Common myeloid progenitor, CD34-positive (primary cell): ENCODE measurements around the gene CTXND1. TPM values are rescaled to one million over a fixed set of nuclear protein-coding genes. Genes with fewer than 3 reads are reported as not detected.
"Not testable (repeated sequence)": the region's sequence is repeated elsewhere in the genome, so short reads cannot be mapped to it uniquely, and the experiment has no call there.

Experiments
- CTCF ChIA-PET: fragments of 350-600 bp; sonication (Branson Sonifier 250); formaldehyde crosslinking; loops from one replicate; lab custom pipeline; 2021; ENCODE audit warnings: antibody characterized with exemption; lab: Charles Lee
- POLR2A ChIA-PET: fragments of 350-600 bp; sonication (Branson Sonifier 250); formaldehyde crosslinking; loops from one replicate; lab custom pipeline; 2021; ENCODE audit warnings: antibody characterized with exemption; lab: Charles Lee
- DNase-seq, 3 donors: peaks; one replicate each; pipeline versions ENCODE4 v3.0.0 to v3.0.0-alpha.2; 2013
- H3K27ac ChIP-seq, 2 experiments: 1 replicate in 1 of 2; 2 replicates in 1 of 2; pipeline ENCODE4 v1.7.0; 2013; ENCODE audit warnings: inconsistent platforms in 2 of 2, low read length in 2 of 2, mild to moderate bottlenecking in 2 of 2, low read depth in 1 of 2, moderate library complexity in 1 of 2; ENCODE audit not compliant: severe bottlenecking in 2 of 2, insufficient read depth in 1 of 2, poor library complexity in 1 of 2
- H3K27me3 ChIP-seq, 5 experiments: replicated peaks in 2 of 5; 1 replicate in 3 of 5; 2 replicates in 2 of 5; pipeline versions ENCODE4 v1.6.1 to v1.7.0; 2013; ENCODE audit warnings: low read length in 4 of 5, mild to moderate bottlenecking in 2 of 5, moderate library complexity in 2 of 5, inconsistent platforms in 1 of 5; ENCODE audit not compliant: insufficient read depth in 5 of 5, control insufficient read depth in 4 of 5
- H3K36me3 ChIP-seq, 4 experiments: 1 replicate in 2 of 4; 2 replicates in 2 of 4; pipeline versions ENCODE4 v1.6.1 to v1.7.0; 2013; ENCODE audit warnings: low read length in 3 of 4, control low read depth in 1 of 4, mild to moderate bottlenecking in 1 of 4; ENCODE audit not compliant: control insufficient read depth in 4 of 4, insufficient read depth in 4 of 4
- H3K4me1 ChIP-seq, 4 experiments: 1 replicate in 3 of 4; 2 replicates in 1 of 4; pipeline versions ENCODE4 v1.6.1 to v1.7.1; 2013; ENCODE audit warnings: low read length in 3 of 4, mild to moderate bottlenecking in 3 of 4, control low read depth in 1 of 4, inconsistent platforms in 1 of 4, moderate library complexity in 1 of 4; ENCODE audit not compliant: control insufficient read depth in 4 of 4, insufficient read depth in 4 of 4; ENCODE audit errors: control extremely low read depth in 1 of 4
- H3K4me3 ChIP-seq, 7 experiments: 1 replicate in 4 of 7; 2 replicates in 3 of 7; pipeline versions ENCODE4 v1.5.1 to v1.7.0; 2013; ENCODE audit warnings: mild to moderate bottlenecking in 7 of 7, low read length in 6 of 7, moderate library complexity in 6 of 7, inconsistent platforms in 2 of 7, low read depth in 2 of 7, control low read depth in 1 of 7; ENCODE audit not compliant: insufficient read depth in 4 of 7, control insufficient read depth in 1 of 7; ENCODE audit errors: extremely low read depth in 1 of 7
- H3K9me3 ChIP-seq, 5 experiments: 1 replicate in 4 of 5; 2 replicates in 1 of 5; pipeline versions ENCODE4 v1.6.1 to v1.7.1; 2013; ENCODE audit warnings: low read length in 4 of 5, mild to moderate bottlenecking in 2 of 5, inconsistent platforms in 1 of 5, low read depth in 1 of 5, moderate library complexity in 1 of 5; ENCODE audit not compliant: control insufficient read depth in 4 of 5, insufficient read depth in 2 of 5; ENCODE audit errors: control extremely low read depth in 1 of 5
- WGBS: methylation state at CpG from one replicate; pipeline ENCODE4 v1.1.5; 2013; ENCODE audit not compliant: insufficient coverage; 5-methylcytosine and 5-hydroxymethylcytosine counted together
- polyA plus RNA-seq: library from polyadenylated mRNA; unstranded; fragments of 120-200 nt; gene quantifications from one replicate; pipeline ENCODE4 v1.2.1, GENCODE V29; 2013

The CTXND1 gene
- 0.28 TPM for polyA plus RNA-seq

DNA sequence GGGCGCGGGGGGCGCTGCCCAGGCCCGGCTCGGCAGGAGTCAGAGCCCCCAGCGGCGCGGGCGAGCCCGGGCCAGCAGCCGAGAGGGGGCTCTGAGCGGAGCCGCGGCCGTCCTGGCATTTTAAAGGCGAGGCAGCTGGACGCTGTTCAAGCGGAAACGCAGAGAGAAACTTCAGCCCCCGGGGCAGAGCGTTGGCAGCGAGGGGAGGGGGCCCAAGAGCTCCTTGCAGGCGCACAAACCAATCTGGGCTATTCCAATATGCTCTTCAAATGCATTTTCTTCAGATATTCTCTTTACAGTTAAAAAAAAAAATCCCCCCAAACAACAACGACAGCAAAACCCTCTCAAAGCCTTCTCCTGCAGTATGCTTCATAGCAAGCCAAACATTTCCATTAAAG, at the start of gene CTXND1:
CTXND1 (minus strand) TSS at position 93 of the 398 bp plus-strand sequence. CDS start 50,264 bp downstream, outside the sequence.
- ChIA-PET CTCF (no interaction called here), POLR2A (no interaction called here)
- H3K9me3 ChIP-seq, result no peaks in the 10 kb centered on the region
- H3K36me3 ChIP-seq, result no peaks in the 10 kb centered on the region
- peak in 1 of 3 donors; percentile 23 for DNase-seq
- peaks cover 24 to 86% (median 39%) of the 10 kb centered on the region in 5 experiments for H3K27me3 ChIP-seq
- H3K4me1 ChIP-seq, result peaks cover 0 to 12% (median 10%) of the 10 kb centered on the region in 4 experiments
- peak within 1 kb of the TSS; percentile 26 to 63 (median 52) for H3K4me3 ChIP-seq
- no peak within 1 kb of the TSS for H3K27ac ChIP-seq
- 0% methylated on average over 16 of the region's 24 CpGs for WGBS

DNA sequence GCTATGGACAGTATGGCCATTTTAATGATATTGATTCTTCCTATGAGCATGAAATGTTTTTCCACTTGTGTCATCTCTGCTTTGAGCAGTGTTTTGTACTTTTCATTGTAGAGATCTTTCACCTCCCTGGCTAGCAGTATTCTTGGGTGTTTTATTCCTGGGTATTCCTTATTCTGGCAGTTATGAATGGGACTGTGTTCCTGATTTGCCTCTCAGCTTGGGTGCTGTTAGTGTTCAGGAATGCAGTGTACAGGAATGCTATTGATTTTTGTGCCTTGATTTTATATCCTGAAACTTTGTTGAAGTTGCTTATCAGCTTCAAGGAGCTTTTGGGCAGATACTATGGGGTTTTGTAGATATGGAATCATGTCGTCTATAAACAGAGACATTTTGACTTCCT, 49.5 kb upstream of the CTXND1 start:
- Histone ChIP-seq H3K27me3 (peaks cover 0 to 4% (median 1%) of the 10 kb centered on the region in 5 experiments), H3K36me3 (no peaks in the 10 kb centered on the region), H3K4me3 (no peak overlapping the region), H3K4me1 (no peaks in the 10 kb centered on the region), H3K27ac (no peak overlapping the region), H3K9me3 (no peaks in the 10 kb centered on the region)
- no CpG with 5 or more reads among the region's 1 CpG for WGBS
- ChIA-PET POLR2A (no interaction called here), CTCF (no interaction called here)
- no peak for DNase-seq

DNA sequence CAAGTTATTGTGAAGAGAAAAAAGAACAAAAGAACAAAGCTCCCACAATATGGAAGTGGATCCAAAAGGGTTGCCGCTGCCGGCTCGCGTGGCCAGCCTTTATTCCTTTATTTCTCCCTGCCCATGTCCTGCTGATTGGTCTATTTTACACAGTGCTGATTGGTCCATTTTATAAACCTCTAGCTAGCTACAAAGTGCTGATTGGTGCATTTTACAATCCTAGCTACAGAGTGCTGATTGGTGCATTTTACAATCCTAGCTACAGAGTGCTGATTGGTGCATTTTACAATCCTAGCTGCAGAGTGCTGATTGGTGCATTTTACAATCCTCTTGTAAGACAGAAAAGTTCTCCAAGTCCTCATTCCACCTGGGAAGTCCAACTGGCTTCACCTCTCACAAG, 43.8 kb upstream of the CTXND1 start:
- DNase-seq, H3K4me3 ChIP-seq, CTCF ChIA-PET, H3K36me3 ChIP-seq, H3K27ac ChIP-seq, H3K4me1 ChIP-seq, H3K9me3 ChIP-seq, POLR2A ChIA-PET: not testable (repeated sequence)
- WGBS, result 100% methylated on average over 1 of the region's 4 CpGs
- H3K27me3 ChIP-seq, result peaks cover 0 to 19% (median 3%) of the 10 kb centered on the region in 5 experiments

DNA sequence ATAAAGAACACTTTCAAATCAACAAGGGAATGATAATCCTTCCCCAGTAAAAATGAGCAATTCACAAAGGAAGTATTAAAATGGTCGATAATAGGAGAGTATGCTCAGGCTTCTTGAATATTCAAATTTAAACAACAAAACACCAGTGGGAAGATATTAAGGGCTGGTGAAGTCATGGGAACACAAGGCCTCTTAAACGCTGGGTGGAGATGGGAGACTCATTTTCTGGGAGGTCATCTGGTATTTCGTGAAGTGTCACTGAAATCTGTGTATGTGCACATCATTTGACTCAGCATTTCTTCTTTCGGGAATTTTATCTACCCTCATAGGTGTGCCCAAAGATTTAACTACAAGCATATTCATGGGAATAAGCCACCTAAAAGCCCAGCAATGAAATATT, 40.1 kb upstream of the CTXND1 start:
- Histone ChIP-seq H3K36me3 (no peaks in the 10 kb centered on the region), H3K27me3 (peaks cover 0 to 15% (median 0%) of the 10 kb centered on the region in 5 experiments), H3K27ac (no peak overlapping the region), H3K4me3 (no peak overlapping the region), H3K4me1 (peaks cover 0 to 12% (median 3%) of the 10 kb centered on the region in 4 experiments), H3K9me3 (no peaks in the 10 kb centered on the region)
- ChIA-PET CTCF (no interaction called here), POLR2A (no interaction called here)
- no peak for DNase-seq
- WGBS, result 85% methylated on average over 3 of the region's 4 CpGs

DNA sequence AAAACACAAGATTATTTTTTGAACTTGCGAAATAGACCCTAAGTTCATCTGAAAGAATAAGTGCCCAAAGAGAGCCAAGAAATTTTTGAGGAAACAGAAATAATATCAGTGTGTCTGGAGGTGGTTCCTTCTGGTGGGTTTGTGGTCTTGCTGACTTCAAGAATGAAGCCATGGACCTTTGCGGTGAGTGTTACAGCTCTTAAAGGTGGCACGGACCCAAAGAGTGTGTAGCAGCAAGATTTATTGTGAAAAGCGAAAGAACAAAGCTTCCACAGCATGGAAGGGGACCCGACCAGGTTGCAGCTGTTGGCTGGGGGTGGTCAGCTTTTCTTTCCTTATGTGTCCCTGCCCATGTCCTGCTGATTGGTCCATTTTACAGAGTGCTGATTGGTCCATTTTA, 38.9 kb upstream of the CTXND1 start:
- H3K9me3 ChIP-seq, POLR2A ChIA-PET, H3K36me3 ChIP-seq, CTCF ChIA-PET, H3K27ac ChIP-seq, H3K4me3 ChIP-seq: not testable (repeated sequence)
- peak; percentile 72 to 95 (median 87) for DNase-seq
- 0% methylated on average over 4 of the region's 5 CpGs for WGBS
- Histone ChIP-seq H3K27me3 (peaks cover 0 to 15% (median 0%) of the 10 kb centered on the region in 5 experiments), H3K4me1 (peaks cover 0 to 12% (median 3%) of the 10 kb centered on the region in 4 experiments)

DNA sequence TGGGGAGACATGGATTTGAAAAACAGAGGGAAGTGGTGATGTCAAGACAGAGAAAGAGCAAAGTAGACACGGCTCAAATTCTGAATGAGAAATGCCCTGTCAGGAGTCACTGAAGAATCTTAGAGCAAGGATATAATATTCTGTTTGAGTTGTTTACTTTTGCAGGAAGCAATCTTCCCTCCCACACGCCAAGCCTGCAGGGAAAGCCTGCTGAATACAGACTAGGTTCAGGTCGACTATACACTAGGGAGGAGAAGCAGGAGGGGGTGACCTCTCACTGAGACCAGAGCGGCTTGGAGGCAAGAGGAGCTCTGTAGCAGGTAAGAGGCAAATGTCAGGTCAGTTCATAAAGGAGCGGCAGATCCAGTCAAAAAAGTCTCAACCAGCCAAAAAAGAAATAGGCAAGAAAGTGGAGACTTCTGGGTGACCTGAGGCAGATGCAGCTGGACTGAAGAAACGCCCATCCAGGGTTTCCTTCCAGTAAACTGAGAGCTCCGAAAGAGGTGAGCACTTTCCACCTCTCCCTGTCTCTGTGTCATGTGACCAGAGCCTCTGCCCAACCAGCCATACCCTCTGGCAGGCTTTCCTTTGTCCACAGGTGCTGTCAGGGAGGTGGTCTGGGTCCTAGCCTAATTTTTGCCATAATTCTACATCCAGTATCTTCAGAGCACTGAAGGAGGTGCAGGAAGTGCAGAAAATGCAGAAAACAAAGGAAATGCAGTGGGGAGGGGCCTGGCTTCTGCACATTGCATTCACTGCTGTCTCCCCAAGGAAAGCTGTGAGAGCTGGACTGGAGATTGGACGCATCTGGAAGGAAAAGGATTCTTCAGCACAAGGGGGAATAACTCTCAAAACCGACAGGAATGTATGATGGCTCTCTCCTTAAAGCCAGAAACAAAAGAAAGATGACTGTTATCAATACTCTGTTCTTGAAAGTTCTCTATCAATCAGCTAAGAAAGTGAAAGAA, 37.8 kb upstream of the CTXND1 start:
- no peaks in the 10 kb centered on the region for H3K9me3 ChIP-seq
- 85% methylated on average over 7 of the region's 9 CpGs for WGBS
- H3K27ac ChIP-seq, result no peak overlapping the region
- no peak overlapping the region for H3K4me3 ChIP-seq
- CTCF ChIA-PET, result no interaction called here
- H3K27me3 ChIP-seq, result peaks cover 0 to 8% (median 0%) of the 10 kb centered on the region in 5 experiments
- no peaks in the 10 kb centered on the region for H3K36me3 ChIP-seq
- no peak for DNase-seq
- POLR2A ChIA-PET, result no interaction called here
- peaks cover 0 to 12% (median 3%) of the 10 kb centered on the region in 4 experiments for H3K4me1 ChIP-seq

DNA sequence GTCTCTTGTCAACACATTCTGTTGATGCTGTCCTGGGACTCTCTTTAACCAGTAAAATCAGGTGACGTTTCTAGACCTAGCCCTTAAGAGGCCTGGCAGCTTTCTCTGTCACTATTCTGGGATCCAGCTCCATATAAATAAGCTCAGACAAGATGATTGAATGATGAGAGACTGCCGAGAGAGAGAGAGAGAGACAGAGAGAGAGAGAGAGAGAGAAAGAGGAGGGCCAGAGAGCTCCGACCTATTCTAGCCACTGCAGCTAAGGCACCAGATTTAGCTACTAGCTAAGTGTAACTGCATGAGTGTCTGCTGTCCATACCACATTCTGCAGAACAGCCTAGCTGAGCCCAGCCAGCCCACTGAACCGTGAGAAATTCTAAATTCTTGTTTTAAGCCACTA, 36.1 kb upstream of the CTXND1 start:
- DNase-seq, result no peak
- Histone ChIP-seq H3K36me3 (no peaks in the 10 kb centered on the region), H3K4me3 (no peak overlapping the region), H3K27ac (no peak overlapping the region), H3K9me3 (no peaks in the 10 kb centered on the region), H3K27me3 (peaks cover 0 to 6% (median 2%) of the 10 kb centered on the region in 5 experiments), H3K4me1 (peaks cover 0 to 12% (median 3%) of the 10 kb centered on the region in 4 experiments)
- 100% methylated on average over 2 of the region's 4 CpGs for WGBS
- POLR2A ChIA-PET, result interaction anchor here (0.5 kb wide), 1 partner anchor 611 kb away, joined by 3 read pairs; no protein-coding TSS in a partner anchor
- CTCF ChIA-PET, result no interaction called here
